ENCODE data around the gene ANKRD52. TPM values are rescaled to one million over a fixed set of nuclear protein-coding genes. Genes with fewer than 3 reads are reported as not detected.
"Not testable (repeated sequence)": the region's sequence is repeated elsewhere in the genome, so short reads cannot be mapped to it uniquely, and the experiment has no call there.

The ANKRD52 gene
- polyA plus RNA-seq, 1 donor (not counting 4 experiments of a cell fraction or from before 2014, with no cell fraction given), result 14.0 TPM

DNA sequence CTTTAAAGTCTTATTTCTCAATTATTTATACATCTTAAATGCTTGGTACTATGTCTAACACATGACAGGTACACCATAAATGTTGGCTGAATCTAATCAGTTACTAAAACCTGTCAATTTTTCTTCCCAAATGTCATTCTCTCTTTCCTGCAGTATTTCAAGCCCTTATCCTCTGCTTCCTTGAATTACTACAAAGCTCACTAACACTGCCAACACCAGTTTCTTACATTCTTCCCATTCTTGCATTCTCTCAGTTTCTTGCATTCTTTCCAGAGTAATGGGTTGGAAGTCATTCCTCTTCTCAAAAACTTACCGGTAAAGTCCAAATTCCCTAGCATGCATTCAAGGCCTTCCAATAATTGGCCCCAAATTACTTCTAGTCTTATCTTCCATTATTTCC, 59.3 kb downstream of the ANKRD52 start:
- Histone ChIP-seq H3K4me2 (ENCODE audit: control insufficient read depth, extremely low read depth, insufficient read depth, low read depth, low read length) (no peak overlapping the region), H3K36me3 (ENCODE audit: control insufficient read depth in 2 of 2, extremely low read depth in 1 of 2, insufficient read depth in 2 of 2, low read length in 2 of 2) (no peaks in the 10 kb centered on the region), H3K27ac (ENCODE audit: control insufficient read depth, insufficient read depth, low read length) (no peak overlapping the region), H3K4me3 (ENCODE audit: control insufficient read depth in 2 of 3, extremely low read depth in 1 of 3, insufficient read depth in 2 of 3, low read depth in 1 of 3, low read length in 3 of 3) (no peak overlapping the region), H4K20me1 (ENCODE audit: control insufficient read depth, extremely low read depth, insufficient read depth, low read length) (no peaks in the 10 kb centered on the region), H3K4me1 (ENCODE audit: control insufficient read depth, extremely low read depth, insufficient read depth, low read length) (no peaks in the 10 kb centered on the region), H3K79me2 (ENCODE audit: control insufficient read depth, insufficient read depth, low read length) (no peaks in the 10 kb centered on the region), H3K9ac (ENCODE audit: control insufficient read depth, extremely low read depth, insufficient read depth, low read length) (no peak overlapping the region), H3K9me1 (ENCODE audit: control insufficient read depth, extremely low read depth, insufficient read depth, low read length) (no peaks in the 10 kb centered on the region), H2AFZ (ENCODE audit: control insufficient read depth, low read length) (no peak overlapping the region), H3K9me3 (ENCODE audit: control insufficient read depth, low read depth, low read length) (no peaks in the 10 kb centered on the region), H3K27me3 (ENCODE audit: control insufficient read depth, extremely low read depth, insufficient read depth, low read length) (no peaks in the 10 kb centered on the region)
- FAIRE-seq (no peak), DNase-seq (ENCODE audit: low read depth, low spot score) (no peak)
- TF ChIP-seq EZH2 (IDR thresholded peaks at IDR 0.05; ENCODE audit: low read length), result no peak
- TF ChIP-seq, protein P1, sequence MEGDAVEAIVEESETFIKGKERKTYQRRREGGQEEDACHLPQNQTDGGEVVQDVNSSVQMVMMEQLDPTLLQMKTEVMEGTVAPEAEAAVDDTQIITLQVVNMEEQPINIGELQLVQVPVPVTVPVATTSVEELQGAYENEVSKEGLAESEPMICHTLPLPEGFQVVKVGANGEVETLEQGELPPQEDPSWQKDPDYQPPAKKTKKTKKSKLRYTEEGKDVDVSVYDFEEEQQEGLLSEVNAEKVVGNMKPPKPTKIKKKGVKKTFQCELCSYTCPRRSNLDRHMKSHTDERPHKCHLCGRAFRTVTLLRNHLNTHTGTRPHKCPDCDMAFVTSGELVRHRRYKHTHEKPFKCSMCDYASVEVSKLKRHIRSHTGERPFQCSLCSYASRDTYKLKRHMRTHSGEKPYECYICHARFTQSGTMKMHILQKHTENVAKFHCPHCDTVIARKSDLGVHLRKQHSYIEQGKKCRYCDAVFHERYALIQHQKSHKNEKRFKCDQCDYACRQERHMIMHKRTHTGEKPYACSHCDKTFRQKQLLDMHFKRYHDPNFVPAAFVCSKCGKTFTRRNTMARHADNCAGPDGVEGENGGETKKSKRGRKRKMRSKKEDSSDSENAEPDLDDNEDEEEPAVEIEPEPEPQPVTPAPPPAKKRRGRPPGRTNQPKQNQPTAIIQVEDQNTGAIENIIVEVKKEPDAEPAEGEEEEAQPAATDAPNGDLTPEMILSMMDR (optimal IDR thresholded peaks at IDR 0.05 in 1 of 3, IDR thresholded peaks at IDR 0.05 in 1 of 3, conservative IDR thresholded peaks at IDR 0.05 in 1 of 3; ENCODE audit: extremely low read depth in 1 of 3, insufficient read depth in 2 of 3, low read length in 3 of 3), result no peak
- dilution Hi-C loops (cut with MboI; ENCODE audit: extremely low pct_ligation_motif_present, low sequenced_read_pairs), result no loop called here

DNA sequence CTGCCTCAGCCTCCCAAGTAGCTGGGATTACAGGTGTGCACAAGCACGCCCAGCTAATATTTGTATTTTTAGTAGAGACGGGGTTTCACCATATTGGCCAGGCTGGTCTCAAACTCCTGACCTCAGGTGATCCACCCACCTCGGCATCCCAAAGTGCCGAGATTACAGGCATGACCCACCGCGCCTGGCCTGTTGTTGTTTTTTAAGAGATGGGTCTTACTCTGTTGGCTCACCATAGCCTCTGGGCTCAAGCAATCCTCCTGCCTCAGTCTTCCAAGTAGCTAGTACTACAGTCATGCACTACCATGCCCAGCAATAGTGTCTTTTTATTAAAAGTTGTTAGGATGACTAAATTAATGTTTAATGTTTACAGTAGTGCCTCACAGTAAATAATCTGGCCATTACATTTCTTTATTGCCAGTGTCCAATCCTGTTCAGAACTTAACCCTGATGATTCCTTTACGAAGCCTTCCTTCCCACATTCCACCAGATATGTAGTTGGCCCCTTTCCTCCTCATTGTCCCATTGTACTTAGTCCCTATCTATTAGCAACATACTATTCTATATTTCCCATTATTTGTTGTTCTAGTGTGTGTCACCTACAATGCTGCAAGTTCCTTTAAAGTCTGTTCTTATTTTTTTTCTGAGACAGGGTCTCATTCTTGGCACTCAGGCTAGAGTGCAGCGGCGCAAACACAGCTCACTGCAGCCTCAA, 60.1 kb downstream of the ANKRD52 start:
- no peak overlapping the region for H3K9ac ChIP-seq (ENCODE audit: control insufficient read depth, extremely low read depth, insufficient read depth, low read length)
- DNase-seq (ENCODE audit: low read depth, low spot score), result no peak
- no peak overlapping the region for H3K4me2 ChIP-seq (ENCODE audit: control insufficient read depth, extremely low read depth, insufficient read depth, low read depth, low read length)
- H4K20me1 ChIP-seq (ENCODE audit: control insufficient read depth, extremely low read depth, insufficient read depth, low read length), result no peaks in the 10 kb centered on the region
- dilution Hi-C loops (cut with MboI; ENCODE audit: extremely low pct_ligation_motif_present, low sequenced_read_pairs), result no loop called here
- no peaks in the 10 kb centered on the region for H3K9me1 ChIP-seq (ENCODE audit: control insufficient read depth, extremely low read depth, insufficient read depth, low read length)
- no peaks in the 10 kb centered on the region for H3K4me1 ChIP-seq (ENCODE audit: control insufficient read depth, extremely low read depth, insufficient read depth, low read length)
- H2AFZ ChIP-seq (ENCODE audit: control insufficient read depth, low read length), result no peak overlapping the region
- no peak for FAIRE-seq
- H3K36me3 ChIP-seq (ENCODE audit: control insufficient read depth in 2 of 2, extremely low read depth in 1 of 2, insufficient read depth in 2 of 2, low read length in 2 of 2), result no peaks in the 10 kb centered on the region
- no peaks in the 10 kb centered on the region for H3K79me2 ChIP-seq (ENCODE audit: control insufficient read depth, insufficient read depth, low read length)
- no peak overlapping the region for H3K27ac ChIP-seq (ENCODE audit: control insufficient read depth, insufficient read depth, low read length)
- H3K27me3 ChIP-seq (ENCODE audit: control insufficient read depth, extremely low read depth, insufficient read depth, low read length), result no peaks in the 10 kb centered on the region
- no peak overlapping the region for H3K4me3 ChIP-seq (ENCODE audit: control insufficient read depth in 2 of 3, extremely low read depth in 1 of 3, insufficient read depth in 2 of 3, low read depth in 1 of 3, low read length in 3 of 3)
- no peaks in the 10 kb centered on the region for H3K9me3 ChIP-seq (ENCODE audit: control insufficient read depth, low read depth, low read length)
- TF ChIP-seq EZH2 (IDR thresholded peaks at IDR 0.05; ENCODE audit: low read length), result no peak
- TF ChIP-seq, protein P1 (optimal IDR thresholded peaks at IDR 0.05 in 1 of 3, IDR thresholded peaks at IDR 0.05 in 1 of 3, conservative IDR thresholded peaks at IDR 0.05 in 1 of 3; ENCODE audit: extremely low read depth in 1 of 3, insufficient read depth in 2 of 3, low read length in 3 of 3), result no peak

DNA sequence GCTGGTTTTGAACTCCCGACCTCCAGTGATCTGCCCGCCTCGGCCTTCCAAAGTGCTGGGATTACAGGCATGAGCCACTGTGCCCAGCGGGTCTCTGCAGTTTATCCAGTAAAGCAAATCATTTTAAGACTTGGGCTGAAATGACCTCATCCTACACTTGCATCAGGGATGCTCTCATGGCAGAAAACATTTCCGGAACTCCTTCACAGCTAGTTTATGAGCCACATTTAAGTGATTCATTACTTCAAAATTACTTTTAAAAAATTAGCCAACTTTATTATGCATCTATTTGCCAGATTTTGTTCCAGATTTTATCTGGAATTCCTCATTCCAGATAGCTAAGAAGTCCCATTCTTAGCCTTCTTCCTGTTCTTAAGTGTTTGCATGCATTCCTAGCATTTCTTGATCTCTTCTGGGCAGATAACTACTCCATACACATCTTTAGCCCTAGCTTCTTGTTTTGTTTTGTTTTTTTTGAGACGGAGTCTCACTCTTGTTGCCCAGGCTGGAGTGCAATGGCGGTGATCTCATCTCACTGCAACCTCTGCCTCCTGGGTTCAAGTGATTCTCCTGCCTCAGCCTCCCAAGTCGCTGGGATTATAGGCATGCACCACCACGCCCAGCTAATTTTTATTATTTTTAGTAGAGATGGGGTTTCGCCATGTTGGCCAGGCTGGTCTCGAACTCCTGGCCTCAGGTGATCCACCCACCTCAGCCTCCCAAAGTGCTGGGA, 61.2 kb downstream of the ANKRD52 start:
- H3K27ac ChIP-seq (ENCODE audit: control insufficient read depth, insufficient read depth, low read length); dilution Hi-C loops (cut with MboI; ENCODE audit: extremely low pct_ligation_motif_present, low sequenced_read_pairs); H3K4me3 ChIP-seq (ENCODE audit: control insufficient read depth in 2 of 3, extremely low read depth in 1 of 3, insufficient read depth in 2 of 3, low read depth in 1 of 3, low read length in 3 of 3); H2AFZ ChIP-seq (ENCODE audit: control insufficient read depth, low read length); H3K27me3 ChIP-seq (ENCODE audit: control insufficient read depth, extremely low read depth, insufficient read depth, low read length); H3K9me3 ChIP-seq (ENCODE audit: control insufficient read depth, low read depth, low read length); DNase-seq (ENCODE audit: low read depth, low spot score); H3K4me1 ChIP-seq (ENCODE audit: control insufficient read depth, extremely low read depth, insufficient read depth, low read length); H3K4me2 ChIP-seq (ENCODE audit: control insufficient read depth, extremely low read depth, insufficient read depth, low read depth, low read length); H3K9ac ChIP-seq (ENCODE audit: control insufficient read depth, extremely low read depth, insufficient read depth, low read length); H3K9me1 ChIP-seq (ENCODE audit: control insufficient read depth, extremely low read depth, insufficient read depth, low read length); H3K79me2 ChIP-seq (ENCODE audit: control insufficient read depth, insufficient read depth, low read length); FAIRE-seq; H3K36me3 ChIP-seq (ENCODE audit: control insufficient read depth in 2 of 2, extremely low read depth in 1 of 2, insufficient read depth in 2 of 2, low read length in 2 of 2); H4K20me1 ChIP-seq (ENCODE audit: control insufficient read depth, extremely low read depth, insufficient read depth, low read length): not testable (repeated sequence)
